H1 (cell line): ENCODE data around the gene KLHDC1.
"Not testable (repeated sequence)": the region's sequence is repeated elsewhere in the genome, so short reads cannot be mapped to it uniquely, and the experiment has no call there.

Source experiments
- CREB1 ChIP-seq: IDR thresholded peaks from 2 replicates; pipeline ENCODE4 v1.6.1; 2012; ENCODE audit warnings: inconsistent platforms
- SP1 ChIP-seq: IDR thresholded peaks from 2 replicates; pipeline ENCODE4 v1.6.1; 2011; ENCODE audit warnings: low read depth, low read length

DNA sequence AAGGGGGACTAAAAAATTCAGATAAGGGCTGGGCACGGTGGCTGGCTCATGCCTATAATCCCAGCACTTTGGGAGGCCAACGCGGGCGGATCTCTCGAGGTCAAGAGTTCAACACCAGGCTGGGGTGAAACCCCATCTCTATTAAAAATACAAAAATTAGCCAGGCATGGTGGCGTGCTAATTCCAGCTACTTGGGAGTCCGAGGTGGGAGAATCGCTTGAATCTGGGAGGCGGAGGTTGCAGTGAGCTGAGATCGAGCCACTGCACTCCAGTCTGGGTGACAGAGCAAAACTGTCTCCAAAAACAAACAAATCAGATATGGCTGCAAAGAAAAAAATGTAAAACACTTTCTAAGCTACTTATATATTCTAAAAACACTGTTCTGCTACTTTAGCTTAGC is 78.8 kb downstream of the KLHDC1 start:
- not testable (repeated sequence) for TF ChIP-seq SP1, CREB1
